Raji (cell line): ENCODE results near the gene MRPL57.

Experiments used
- POLR2A ChIP-seq: IDR thresholded peaks from 2 replicates; pipeline ENCODE4 v1.6.1; 2011; ENCODE audit warnings: low read depth, low read length, control low read depth; ENCODE audit not compliant: insufficient read depth

The MRPL57 gene

DNA sequence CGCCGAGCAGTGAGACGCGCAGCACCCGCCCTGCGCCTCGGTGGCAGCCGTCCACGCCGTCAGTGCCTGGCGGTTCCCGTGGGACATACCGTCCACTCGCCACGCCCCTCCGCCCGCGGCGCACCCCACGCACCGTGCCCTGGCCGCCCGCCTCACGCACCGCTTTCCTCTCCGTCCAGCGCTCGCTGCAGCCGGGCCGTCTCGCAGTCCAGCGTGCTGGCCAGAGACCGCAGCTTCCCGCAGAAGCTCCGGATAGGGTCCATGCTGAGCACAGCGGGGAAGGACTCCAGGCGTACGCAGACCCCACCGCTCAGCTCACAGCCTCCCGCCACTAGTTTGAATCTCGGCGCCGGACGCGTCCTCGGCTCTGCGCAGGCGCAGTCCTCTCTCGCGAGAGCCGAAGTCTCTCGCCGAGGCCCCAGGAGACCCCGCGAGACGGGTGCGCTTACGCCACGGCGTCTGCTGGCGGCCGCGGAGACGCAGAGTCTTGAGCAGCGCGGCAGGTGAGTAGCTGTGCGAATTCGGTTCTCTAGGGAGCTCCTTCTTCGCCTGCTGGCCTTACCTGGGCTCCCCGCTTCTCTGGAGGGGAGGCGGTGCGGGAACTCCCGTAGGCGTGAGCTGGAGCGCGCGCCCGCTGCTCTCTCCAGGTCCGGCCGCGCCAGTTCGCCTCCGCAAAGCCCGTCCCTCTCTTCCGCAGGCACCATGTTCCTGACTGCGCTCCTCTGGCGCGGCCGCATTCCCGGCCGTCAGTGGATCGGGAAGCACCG lies at the start of gene MRPL57, which contains the start of gene SKA3:
TSS of gene MRPL57 (plus strand) at position 444 of the 767 bp plus-strand sequence. CDS start at position 703, 259 bp downstream.
TSS of gene SKA3 (minus strand) at position 338 of the 767 bp plus-strand sequence. CDS start at position 263, 75 bp downstream.
- peak; percentile 94 for TF ChIP-seq POLR2A

DNA sequence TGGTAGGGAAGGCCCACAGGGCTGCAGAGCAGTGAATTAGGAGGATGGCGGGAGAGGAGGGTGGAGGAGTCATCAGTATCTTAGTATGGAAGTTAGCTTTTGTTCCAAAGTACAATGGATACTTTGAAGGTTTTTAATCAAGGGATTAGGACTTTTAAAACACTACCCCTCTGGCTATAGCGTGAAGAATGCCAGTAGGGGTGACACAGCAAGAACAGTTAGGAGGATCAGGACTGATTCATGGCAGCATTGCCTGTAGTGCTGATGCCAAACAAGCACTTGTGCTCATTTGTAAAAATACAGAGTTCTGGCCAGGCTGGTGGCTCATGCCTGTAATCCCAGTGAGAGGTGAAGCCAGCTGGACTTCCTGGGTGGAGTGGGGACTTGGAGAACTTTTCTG lies 46.3 kb upstream of the MRPL57 start:
- TF ChIP-seq POLR2A = no peak

DNA sequence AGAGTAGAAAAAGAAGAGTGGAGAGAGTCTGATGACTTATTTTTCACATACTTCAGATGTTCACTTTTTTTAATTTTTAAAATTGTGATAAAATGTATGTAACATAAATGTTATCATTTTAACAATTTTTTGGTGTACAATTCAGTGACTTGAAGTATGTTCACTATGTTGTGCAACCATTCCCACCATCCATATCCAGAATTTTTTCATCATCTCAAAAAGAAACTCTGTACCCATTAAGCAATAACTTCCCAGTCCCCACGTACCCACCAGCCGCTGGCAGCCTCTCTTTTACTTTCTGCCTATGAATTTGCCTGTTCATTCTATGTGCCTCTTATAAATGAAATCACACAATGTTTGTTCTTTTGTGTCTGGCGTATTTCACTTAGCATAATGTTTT lies 43.4 kb upstream of the MRPL57 start:
- no peak for TF ChIP-seq POLR2A

DNA sequence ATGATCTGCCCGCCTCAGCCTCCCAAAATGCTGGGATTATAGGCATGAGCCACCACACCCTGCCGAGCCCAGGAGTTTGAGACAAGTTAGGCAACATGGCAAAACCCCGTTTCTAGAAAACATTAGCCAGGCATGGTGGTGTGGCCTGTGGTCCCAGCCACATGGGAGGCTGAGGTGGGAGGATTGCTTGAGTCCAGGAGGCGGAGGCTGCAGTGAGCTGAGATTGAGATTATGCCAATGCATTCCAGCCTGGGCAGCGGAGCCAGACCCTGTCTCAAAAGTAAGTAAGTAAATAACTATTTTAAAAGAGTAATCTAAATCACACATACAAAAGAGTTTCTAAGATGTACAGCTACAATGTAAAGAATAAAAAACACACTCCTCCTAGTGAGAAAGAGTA lies 42.0 kb upstream of the MRPL57 start:
- TF ChIP-seq POLR2A = no peak

DNA sequence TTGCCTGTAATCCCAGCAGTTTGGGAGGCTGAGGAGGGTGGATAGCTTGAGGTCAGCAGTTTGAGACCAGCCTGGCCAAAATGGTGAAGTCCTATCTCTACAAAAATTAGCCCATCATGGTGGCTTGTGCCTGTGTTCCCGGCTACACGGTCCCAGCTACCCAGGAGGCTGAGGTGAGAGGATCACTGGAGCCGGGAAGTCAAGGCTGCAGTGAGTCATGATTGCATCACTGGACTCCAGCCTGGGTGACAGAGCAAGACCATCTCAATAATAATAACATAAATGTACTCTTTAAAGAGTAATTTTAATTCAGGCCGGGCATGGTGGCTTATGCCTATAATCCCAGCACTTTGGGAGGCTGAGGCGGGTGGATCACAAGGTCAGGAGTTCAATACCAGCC lies 38.8 kb upstream of the MRPL57 start:
- no peak for TF ChIP-seq POLR2A

DNA sequence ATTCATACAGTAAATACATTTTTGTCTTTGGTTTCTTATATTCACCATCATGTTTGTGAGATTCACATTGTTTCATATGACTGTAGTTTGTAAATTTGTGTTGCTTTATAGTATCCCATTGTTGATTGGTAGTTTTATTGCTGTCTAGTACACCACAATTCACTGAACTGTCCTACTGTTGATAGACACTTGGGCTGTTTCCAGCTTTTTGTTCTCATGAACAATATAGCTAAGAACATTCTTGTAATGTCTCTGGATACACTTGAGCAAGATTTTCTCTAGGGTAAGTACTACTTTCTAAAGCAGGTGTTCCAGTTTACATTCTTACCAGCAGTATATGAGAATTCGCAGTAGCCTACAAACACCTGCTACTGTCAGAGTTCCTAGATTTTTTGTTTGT lies 37.9 kb upstream of the MRPL57 start:
- no peak for TF ChIP-seq POLR2A

DNA sequence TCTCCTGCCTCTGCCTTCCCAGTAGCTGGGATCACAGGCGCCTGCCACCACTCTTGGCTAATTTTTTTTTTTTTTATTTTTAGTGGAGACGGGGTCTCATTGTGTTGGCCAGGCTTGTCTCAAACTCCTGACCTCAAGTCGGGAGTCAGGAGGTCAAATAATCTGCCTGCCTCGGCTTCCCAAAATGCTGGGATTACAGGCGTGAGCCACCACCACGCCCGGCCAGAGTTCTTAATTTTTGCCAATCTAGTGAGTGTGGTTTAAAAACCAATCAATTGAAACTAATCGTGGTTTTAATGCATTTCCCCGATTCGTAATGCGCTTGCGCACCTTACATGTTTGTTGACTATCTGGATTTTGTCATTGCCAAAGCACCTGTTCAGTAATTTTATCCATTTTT lies 37.1 kb upstream of the MRPL57 start:
- no peak for TF ChIP-seq POLR2A

DNA sequence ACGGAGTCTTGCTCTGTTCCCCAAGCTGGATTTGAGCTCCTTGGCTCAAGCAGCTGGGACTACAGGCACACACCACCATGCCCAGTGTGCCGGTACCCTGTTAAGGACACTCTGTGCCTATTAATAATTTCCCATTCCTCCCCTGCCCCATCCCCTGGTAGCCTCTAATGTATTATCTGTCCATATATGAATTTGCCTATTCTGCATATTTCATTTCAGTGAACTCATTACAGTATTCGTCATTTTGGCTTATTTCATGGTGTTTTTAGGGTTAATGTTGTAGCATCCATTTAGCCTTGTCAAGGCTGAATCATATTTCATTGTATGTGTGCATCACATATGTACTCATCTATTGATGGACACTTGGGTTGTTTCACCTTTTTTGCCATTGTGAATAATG lies 33.7 kb upstream of the MRPL57 start:
- no peak for TF ChIP-seq POLR2A

DNA sequence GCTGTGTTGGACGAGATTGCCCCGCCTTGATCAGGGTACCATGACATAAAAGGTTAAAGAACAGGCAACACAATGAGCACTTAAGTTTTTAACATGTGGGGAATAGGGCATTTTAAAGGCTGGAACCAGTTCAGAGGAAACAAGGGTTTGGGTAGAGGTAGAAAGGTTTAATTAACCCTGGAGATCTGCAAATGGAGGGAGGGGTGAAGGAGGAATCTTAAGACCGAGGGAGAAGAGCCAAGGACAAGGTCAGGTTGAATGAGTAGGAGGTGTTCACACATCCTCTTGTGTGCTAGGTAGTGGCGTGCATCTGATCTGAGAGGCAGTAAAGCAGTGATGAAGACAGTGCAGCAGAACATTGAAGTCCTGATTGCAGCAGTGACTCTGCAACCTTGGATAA lies 28.6 kb upstream of the MRPL57 start:
- no peak for TF ChIP-seq POLR2A

DNA sequence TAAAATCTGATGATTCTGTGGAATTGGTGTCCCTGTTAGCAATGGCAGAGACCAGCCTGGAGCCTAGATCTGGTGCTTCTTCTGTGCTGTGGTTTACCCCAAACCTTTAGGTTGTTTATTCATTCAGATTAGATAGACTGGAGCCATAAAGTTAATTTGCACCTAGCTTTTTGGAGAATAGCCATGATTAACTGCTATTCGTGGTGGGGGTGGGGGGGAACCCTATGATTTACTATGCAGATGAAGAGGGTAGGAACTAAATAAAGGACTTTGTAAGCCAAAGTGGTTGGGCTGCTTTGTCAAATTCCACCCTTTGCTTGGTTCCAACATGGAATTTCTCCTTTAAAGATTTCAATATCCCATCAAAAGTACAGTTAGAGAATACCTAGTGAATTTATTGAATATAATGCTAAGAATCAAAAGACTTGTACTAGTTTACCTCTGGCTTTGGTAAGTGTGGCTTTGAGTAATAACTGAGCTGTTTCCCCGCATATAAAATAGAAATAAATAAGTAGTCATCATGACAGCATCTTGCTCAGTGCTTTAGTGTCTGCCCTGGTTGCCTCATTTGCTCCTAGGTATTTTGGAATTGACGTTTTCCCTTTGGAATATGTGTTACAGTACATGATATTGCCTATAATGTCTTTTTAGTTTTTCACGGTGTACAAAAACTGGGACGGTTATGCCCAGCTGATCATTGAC lies 27.8 kb upstream of the MRPL57 start:
- no peak for TF ChIP-seq POLR2A

DNA sequence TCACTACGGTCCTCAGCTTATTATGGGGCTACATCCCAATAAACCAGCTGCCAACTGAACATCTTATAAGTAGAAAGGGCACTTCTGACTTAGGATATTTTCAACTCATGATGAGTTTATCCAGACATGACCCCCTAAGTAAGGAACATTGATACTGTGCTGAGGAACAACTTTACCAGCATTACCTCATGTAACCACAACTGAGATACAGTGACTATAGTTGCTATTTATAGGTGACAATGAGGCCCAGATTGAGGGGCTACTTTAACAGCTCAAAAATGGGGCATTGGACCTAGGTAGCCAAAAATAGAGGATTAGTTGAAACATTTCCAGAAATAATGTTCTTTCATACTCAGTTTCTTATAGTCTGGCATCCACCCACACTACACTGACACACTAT lies 26.9 kb upstream of the MRPL57 start:
- TF ChIP-seq POLR2A = no peak

DNA sequence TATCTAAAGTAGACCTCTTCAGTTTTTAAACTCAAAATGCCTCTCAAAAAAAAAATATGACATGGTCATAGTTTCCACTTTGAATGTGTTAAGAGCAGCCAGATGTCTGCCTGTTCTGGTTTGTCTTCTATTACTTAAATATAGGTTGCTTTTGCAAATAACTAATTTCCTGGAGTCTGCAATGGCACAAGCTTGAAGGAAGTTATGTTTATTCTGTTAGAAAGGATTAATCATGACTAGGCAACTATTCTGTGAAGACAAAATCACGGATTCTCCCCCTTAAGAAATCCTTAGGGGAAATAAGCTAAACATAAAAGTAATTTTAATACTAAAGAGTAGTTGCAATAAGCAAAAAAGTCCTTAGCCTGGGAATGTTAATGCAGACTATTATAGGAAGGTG lies 26.4 kb upstream of the MRPL57 start:
- no peak for TF ChIP-seq POLR2A

DNA sequence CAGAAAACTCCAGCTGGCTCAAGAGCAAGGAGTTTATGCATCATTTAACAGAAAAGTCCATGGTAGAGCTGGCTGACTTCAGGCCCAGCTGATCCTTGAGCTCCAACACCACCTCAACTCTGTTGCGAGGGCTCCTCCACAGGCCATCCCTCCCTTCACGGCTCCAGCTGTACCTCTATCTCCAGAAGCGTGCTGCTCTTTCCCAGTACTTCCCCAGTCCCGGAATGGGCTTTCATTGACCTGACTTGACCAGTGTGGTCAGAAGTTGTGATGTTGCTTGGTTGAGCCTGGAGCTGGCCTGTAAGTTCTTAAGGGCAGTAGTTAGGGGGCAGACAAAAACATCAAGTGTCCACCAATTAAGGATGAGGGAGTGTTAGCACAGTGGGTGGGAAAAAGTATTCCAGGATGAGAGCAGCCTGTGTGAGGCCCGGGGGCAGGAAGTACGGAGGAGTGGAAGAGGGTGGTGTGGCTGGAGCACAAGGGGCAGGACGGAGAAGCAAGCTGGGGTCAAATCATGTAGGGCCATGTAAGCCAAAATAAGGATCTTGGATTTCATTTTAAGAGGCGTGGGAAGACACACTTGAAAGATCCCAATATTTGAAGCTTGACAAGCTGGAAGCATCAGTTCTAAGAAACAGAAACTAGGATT lies 24.1 kb upstream of the MRPL57 start:
- no peak for TF ChIP-seq POLR2A

DNA sequence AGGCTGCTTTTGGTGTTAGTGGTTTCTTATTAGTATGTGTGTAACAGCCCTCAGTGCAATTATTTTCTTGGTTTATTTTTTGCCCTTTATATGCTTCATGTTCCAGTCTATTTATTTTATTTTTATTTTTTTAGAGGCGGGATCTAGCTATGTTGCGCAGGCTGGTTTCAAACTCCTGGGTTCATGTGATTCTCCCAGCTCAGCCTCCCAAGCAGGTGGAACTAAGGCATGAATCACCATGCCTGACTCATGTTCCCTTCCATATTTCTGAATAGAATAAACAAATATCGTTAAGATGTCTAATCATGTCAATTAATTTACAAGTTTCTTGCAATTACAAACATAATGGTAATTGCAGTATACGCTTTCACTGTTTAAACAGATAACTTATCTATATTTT lies 11.8 kb upstream of the MRPL57 start:
- no peak for TF ChIP-seq POLR2A

DNA sequence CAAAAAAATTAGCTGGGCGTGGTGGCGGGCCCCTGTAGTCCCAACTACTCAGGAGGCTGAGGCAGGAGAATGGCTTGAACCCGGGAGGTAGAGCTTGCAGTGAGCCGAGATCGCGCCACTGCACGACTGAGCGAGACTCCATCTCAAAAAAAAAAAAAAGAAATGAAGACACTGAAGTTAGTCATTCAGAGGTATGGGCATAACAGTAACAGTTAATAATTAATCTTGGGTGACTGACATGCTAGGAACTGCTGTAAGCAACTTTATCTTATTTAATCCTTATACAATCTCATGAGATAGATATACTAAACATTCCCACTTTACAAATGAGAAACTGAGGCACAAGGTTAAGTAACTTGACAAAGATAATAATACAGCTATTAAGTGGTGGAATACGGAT lies 5.0 kb upstream of the MRPL57 start:
- no peak for TF ChIP-seq POLR2A

DNA sequence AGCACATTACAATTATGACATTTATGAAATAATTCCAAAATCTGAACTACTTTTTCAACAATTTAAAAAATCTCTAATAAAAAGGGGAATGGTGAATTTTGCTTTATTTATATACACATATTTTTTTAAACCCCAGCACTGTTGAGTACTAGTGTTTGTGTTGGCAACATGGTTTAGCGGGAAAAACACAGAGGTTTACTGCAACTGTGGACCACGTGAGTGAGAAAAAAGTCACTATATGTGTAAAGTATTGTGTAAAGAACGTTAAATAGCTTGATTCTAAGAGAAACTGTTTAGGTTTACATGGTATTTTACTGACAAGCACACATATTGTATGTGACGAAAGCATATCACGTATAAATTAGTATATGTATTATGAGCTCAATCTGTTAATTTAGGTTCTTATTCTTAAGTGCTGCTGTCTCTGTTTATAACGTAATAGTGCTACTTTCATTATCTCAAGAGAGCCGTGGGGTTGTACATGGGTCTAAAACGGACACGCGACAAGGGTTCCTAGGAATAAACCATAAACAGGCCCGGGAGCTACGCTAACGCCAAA lies 723 bp upstream of the MRPL57 start:
- no peak for TF ChIP-seq POLR2A

DNA sequence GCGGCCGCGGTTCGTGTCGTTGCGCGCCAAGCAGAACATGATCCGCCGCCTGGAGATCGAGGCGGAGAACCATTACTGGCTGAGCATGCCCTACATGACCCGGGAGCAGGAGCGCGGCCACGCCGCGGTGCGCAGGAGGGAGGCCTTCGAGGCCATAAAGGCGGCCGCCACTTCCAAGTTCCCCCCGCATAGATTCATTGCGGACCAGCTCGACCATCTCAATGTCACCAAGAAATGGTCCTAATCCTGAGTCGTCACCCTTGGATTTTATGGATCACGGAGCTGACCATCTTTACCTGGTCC lies 475 bp downstream of the MRPL57 start:
- no peak for TF ChIP-seq POLR2A

DNA sequence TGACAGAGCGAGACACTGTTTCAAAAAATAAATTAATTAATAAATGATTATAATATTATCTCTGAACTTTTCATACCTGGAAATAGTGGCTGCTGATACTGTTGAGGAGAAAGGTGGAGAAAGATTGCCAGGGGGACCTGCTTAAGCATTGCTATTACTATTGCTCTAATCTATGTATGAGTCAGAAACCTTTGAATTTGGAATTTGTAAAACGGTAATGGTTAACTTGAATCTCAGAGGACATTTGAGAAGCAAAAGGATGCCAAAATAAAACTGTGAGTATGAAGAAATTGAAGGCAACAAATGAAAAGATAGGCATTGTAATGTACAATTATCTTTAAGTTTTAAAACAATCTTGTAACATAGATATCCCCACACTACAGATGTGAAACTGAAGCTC lies 5.2 kb downstream of the MRPL57 start:
- no peak for TF ChIP-seq POLR2A
